ENCODE results near the gene MAOB. TPM values are rescaled to one million over a fixed set of nuclear protein-coding genes. Genes with fewer than 3 reads are reported as not detected.

MAOB gene
- total and polyA plus RNA-seq, 7 experiments from 2014 or later, result not detected

DNA sequence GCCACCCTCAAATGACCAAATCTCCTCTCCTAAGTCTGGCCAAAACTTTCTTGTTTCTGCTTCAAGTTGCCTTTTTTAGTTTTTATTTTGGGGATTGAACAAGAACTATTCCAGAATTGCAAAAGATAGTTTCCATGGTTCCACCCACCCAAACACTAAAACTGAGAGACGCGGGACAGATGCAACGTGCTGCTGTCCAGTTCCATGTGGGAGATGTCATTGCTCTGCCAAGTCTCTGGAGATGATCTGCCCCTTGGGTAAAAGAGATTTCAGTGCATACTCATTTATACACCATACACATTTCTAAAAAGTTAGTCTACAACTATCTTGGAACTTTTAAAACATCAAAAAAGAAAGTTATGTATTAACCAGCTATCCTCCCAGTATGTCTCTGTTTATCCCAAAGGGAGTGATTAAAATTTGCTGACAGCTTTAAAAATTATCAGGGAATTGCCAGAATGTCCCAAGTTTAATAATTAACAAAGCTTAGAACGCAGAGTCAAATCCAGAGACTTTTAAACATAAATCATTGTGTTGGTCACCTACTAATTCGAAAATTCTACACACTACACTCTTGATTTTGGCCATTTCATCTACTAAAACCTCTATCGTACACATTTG, 3.2 kb downstream of the MAOB start:
- peaks cover 11 to 22% (median 15%) of the 10 kb centered on the region in 5 donors for H3K27me3 Mint-ChIP-seq
- H3K4me3 Mint-ChIP-seq, result no peak overlapping the region
- Histone ChIP-seq H3K9me3 (ENCODE audit: control insufficient read depth in 2 of 3, low read length in 3 of 3) (no peaks in the 10 kb centered on the region), H3K27me3 (ENCODE audit: control insufficient read depth in 2 of 2, insufficient read depth in 2 of 2, low read length in 2 of 2) (no peaks in the 10 kb centered on the region), H3K4me3 (ENCODE audit: low read length) (no peak overlapping the region), H3K27ac (ENCODE audit: low read depth, low read length) (no peak overlapping the region), H3K4me1 (ENCODE audit: control insufficient read depth in 2 of 2, insufficient read depth in 2 of 2, low read length in 2 of 2) (no peaks in the 10 kb centered on the region), H3K36me3 (ENCODE audit: control insufficient read depth in 2 of 3, insufficient read depth in 3 of 3, low read length in 3 of 3) (no peaks in the 10 kb centered on the region)
- peaks cover 0 to 4% (median 0%) of the 10 kb centered on the region in 7 donors for H3K4me1 Mint-ChIP-seq
- no peak for ATAC-seq
- H3K36me3 Mint-ChIP-seq, result peaks cover 0 to 4% (median 0%) of the 10 kb centered on the region in 5 donors
- DNase-seq, result no peak
- H3K9me3 Mint-ChIP-seq, result peaks cover 0 to 1% (median 0%) of the 10 kb centered on the region in 11 donors
- ChIA-PET CTCF (no interaction called here), POLR2A (no interaction called here)
- no peak overlapping the region for H3K27ac Mint-ChIP-seq
- intact Hi-C loops (cut with micrococcal nuclease), result no loop called here

DNA sequence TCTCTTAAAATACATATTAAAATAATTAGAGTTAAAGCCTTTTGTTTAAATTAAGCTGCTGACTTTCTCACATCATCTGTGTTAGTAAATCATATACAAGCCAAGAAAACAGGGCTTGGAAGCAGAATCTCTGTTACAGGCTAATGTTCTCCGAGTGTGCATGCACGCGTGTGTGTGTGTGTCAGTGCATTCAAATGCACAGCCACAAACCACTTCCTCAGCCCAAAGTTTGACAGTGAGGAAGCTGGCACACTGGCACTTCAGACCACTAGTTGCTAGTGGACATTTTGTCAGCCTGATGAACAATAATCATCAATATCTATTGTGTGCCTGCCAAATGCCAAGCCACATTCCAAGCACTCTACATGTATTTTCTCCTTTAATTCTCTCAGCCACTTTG, 5.6 kb downstream of the MAOB start:
- Mint-ChIP-seq H3K4me1 (no peaks in the 10 kb centered on the region), H3K27ac (no peak overlapping the region), H3K27me3 (peaks cover 5 to 23% (median 15%) of the 10 kb centered on the region in 5 donors), H3K4me3 (no peak overlapping the region), H3K36me3 (peaks cover 0 to 7% (median 0%) of the 10 kb centered on the region in 5 donors), H3K9me3 (peaks cover 0 to 4% (median 0%) of the 10 kb centered on the region in 11 donors)
- ATAC-seq, result no peak
- Histone ChIP-seq H3K36me3 (ENCODE audit: control insufficient read depth in 2 of 3, insufficient read depth in 3 of 3, low read length in 3 of 3) (no peaks in the 10 kb centered on the region), H3K27ac (ENCODE audit: low read depth, low read length) (no peak overlapping the region), H3K27me3 (ENCODE audit: control insufficient read depth in 2 of 2, insufficient read depth in 2 of 2, low read length in 2 of 2) (no peaks in the 10 kb centered on the region), H3K4me3 (ENCODE audit: low read length) (no peak overlapping the region), H3K4me1 (ENCODE audit: control insufficient read depth in 2 of 2, insufficient read depth in 2 of 2, low read length in 2 of 2) (no peaks in the 10 kb centered on the region), H3K9me3 (ENCODE audit: control insufficient read depth in 2 of 3, low read length in 3 of 3) (no peaks in the 10 kb centered on the region)
- ChIA-PET CTCF (no interaction called here), POLR2A (no interaction called here)
- no peak for DNase-seq
- intact Hi-C loops (cut with micrococcal nuclease), result no loop called here

DNA sequence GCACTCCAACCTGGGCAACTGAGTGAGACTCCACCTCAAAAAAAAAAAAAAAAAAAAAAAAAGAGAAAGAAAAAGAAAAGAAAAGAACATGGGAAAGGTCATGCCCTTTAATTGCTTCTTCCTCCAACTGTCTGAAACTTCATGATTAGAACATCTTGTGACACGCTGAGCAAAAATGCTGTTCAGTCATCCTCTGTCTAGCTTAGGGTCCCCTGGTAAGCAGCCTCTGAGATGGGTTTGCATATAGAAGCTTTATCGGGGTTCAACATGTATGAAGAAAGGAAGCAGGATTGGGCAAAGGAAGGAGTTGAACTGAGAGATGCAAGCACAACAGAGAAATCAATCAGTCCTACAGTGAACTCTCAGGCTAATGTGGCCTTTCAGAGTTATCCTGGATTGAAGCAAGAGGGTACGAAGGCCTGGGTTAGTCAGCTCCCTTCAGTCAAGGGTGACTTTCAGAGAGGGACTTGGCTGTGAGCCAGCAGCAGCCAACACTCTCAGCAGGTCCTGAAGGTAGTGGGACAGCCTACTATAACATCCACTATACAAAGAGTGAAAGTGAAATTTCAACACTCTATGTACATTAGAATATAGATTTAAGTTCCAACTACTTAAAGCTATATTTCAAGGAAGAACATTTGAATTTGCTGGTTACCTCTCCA, 11.4 kb downstream of the MAOB start:
- ChIA-PET POLR2A (no interaction called here), CTCF (no interaction called here)
- DNase-seq (no peak), ATAC-seq (no peak)
- Histone ChIP-seq H3K9me3 (ENCODE audit: control insufficient read depth in 2 of 3, low read length in 3 of 3) (no peaks in the 10 kb centered on the region), H3K4me1 (ENCODE audit: control insufficient read depth in 2 of 2, insufficient read depth in 2 of 2, low read length in 2 of 2) (no peaks in the 10 kb centered on the region), H3K36me3 (ENCODE audit: control insufficient read depth in 2 of 3, insufficient read depth in 3 of 3, low read length in 3 of 3) (no peaks in the 10 kb centered on the region), H3K4me3 (ENCODE audit: low read length) (no peak overlapping the region), H3K27ac (ENCODE audit: low read depth, low read length) (no peak overlapping the region), H3K27me3 (ENCODE audit: control insufficient read depth in 2 of 2, insufficient read depth in 2 of 2, low read length in 2 of 2) (no peaks in the 10 kb centered on the region)
- Mint-ChIP-seq H3K27ac (no peak overlapping the region), H3K36me3 (peaks cover 0 to 4% (median 0%) of the 10 kb centered on the region in 5 donors), H3K27me3 (peaks cover 0 to 9% (median 0%) of the 10 kb centered on the region in 5 donors), H3K4me1 (no peaks in the 10 kb centered on the region), H3K4me3 (no peak overlapping the region), H3K9me3 (peaks cover 0 to 4% (median 1%) of the 10 kb centered on the region in 11 donors)
- intact Hi-C loops (cut with micrococcal nuclease), result no loop called here

DNA sequence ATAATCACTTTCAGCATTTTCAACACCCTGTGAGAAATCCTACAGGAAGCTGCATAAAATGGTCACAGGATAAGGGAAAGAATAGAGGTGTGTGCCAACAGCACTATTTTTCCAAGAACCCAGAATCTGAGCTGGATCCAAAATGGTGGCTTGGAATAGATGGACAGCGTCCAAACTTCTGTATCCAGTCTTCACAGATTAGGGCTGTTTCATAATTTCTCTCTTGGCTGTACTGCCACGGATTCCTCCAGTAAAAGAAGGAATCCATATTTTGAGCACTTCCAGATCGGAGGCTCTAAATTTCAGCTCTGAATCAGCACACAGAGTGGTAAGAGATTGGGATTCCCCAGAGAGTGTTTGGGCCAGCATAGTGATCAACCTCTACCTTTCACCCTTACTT, 12.2 kb downstream of the MAOB start:
- H3K4me1 Mint-ChIP-seq, result no peaks in the 10 kb centered on the region
- ChIA-PET POLR2A (no interaction called here), CTCF (no interaction called here)
- DNase-seq (no peak), ATAC-seq (no peak)
- Histone ChIP-seq H3K27me3 (ENCODE audit: control insufficient read depth in 2 of 2, insufficient read depth in 2 of 2, low read length in 2 of 2) (no peaks in the 10 kb centered on the region), H3K4me1 (ENCODE audit: control insufficient read depth in 2 of 2, insufficient read depth in 2 of 2, low read length in 2 of 2) (no peaks in the 10 kb centered on the region), H3K36me3 (ENCODE audit: control insufficient read depth in 2 of 3, insufficient read depth in 3 of 3, low read length in 3 of 3) (no peaks in the 10 kb centered on the region), H3K4me3 (ENCODE audit: low read length) (no peak overlapping the region), H3K27ac (ENCODE audit: low read depth, low read length) (no peak overlapping the region), H3K9me3 (ENCODE audit: control insufficient read depth in 2 of 3, low read length in 3 of 3) (no peaks in the 10 kb centered on the region)
- H3K27ac Mint-ChIP-seq, result no peak overlapping the region
- H3K36me3 Mint-ChIP-seq, result peaks cover 0 to 4% (median 0%) of the 10 kb centered on the region in 5 donors
- intact Hi-C loops (cut with micrococcal nuclease), result no loop called here
- no peak overlapping the region for H3K4me3 Mint-ChIP-seq
- H3K27me3 Mint-ChIP-seq, result peaks cover 0 to 9% (median 0%) of the 10 kb centered on the region in 5 donors
- peaks cover 0 to 4% (median 1%) of the 10 kb centered on the region in 11 donors for H3K9me3 Mint-ChIP-seq

DNA sequence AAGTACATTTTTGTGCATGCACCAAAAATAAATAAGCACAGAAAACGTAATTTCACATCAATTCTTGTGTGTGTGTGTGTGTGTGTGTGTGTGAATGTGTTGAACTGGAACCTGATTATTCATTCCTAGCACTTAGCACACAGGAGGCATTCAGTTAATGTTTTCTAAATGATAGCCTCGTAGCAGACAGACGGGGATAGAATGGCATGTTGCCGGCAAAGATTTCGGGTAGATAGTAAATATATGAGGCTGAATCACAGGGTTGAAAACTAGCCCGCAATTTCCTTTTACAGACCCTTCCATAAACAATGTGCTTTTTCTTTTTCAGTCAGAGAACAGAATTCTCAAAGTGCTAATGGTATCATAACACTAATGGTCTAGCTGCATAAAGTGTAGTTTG, 13.5 kb downstream of the MAOB start:
- CTCF ChIA-PET, result no interaction called here
- intact Hi-C loops (cut with micrococcal nuclease), result no loop called here
- peaks cover 0 to 4% (median 0%) of the 10 kb centered on the region in 5 donors for H3K36me3 Mint-ChIP-seq
- H3K27ac Mint-ChIP-seq, result no peak overlapping the region
- Histone ChIP-seq H3K9me3 (ENCODE audit: control insufficient read depth in 2 of 3, low read length in 3 of 3) (no peaks in the 10 kb centered on the region), H3K4me3 (ENCODE audit: low read length) (no peak overlapping the region), H3K4me1 (ENCODE audit: control insufficient read depth in 2 of 2, insufficient read depth in 2 of 2, low read length in 2 of 2) (no peaks in the 10 kb centered on the region), H3K36me3 (ENCODE audit: control insufficient read depth in 2 of 3, insufficient read depth in 3 of 3, low read length in 3 of 3) (no peaks in the 10 kb centered on the region), H3K27ac (ENCODE audit: low read depth, low read length) (no peak overlapping the region), H3K27me3 (ENCODE audit: control insufficient read depth in 2 of 2, insufficient read depth in 2 of 2, low read length in 2 of 2) (no peaks in the 10 kb centered on the region)
- H3K4me1 Mint-ChIP-seq, result no peaks in the 10 kb centered on the region
- POLR2A ChIA-PET, result interaction anchor here (0.7 kb wide), 1 partner anchor 26 kb away, joined by 3 read pairs; no protein-coding TSS in a partner anchor
- H3K4me3 Mint-ChIP-seq, result no peak overlapping the region
- H3K9me3 Mint-ChIP-seq, result peaks cover 0 to 4% (median 0%) of the 10 kb centered on the region in 11 donors
- ATAC-seq, result no peak
- DNase-seq, result no peak
- peaks cover 0 to 4% (median 0%) of the 10 kb centered on the region in 5 donors for H3K27me3 Mint-ChIP-seq

DNA sequence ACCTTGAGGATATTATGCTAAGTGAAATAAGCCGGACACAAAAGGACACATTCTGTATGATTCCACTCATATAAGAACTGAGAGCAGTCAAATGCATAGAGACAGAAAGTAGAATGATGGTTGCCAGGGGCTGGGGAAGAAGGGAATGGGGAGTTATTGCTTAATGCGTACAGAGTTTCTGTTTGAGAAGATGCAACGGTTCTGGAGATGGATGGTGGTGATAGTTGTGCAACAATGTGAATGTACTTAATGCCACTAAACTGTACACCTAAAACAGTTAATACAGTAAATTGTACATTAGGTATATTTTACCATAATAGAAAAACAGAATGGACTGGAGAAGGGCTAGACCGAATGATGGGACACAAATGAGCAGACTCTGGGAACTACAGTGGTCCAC, 15.8 kb downstream of the MAOB start:
- POLR2A ChIA-PET, result no interaction called here
- no peaks in the 10 kb centered on the region for H3K36me3 Mint-ChIP-seq

DNA sequence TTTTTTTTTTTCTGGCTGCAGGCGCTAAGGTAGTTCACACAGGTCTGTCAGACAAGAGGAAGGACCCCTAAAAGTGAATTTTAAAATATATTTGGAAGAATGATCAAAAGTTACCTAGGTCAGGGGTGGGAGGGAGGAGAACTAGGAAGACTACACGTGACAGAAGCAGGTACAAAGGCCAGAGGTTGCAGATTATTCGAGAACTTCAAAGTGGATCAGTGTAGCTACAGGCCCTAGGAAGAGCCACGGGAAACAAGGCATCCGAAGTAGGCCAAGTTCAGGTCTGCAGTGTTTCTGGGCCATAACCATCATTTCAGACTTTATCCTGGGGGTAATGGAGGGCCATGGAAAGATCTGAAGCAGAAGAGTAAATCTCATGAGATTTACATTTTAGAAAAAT, 16.5 kb downstream of the MAOB start:
- H3K4me3 Mint-ChIP-seq, result no peak overlapping the region
- no peak overlapping the region for H3K4me3 ChIP-seq (ENCODE audit: low read length)
- no peaks in the 10 kb centered on the region for H3K4me1 ChIP-seq (ENCODE audit: control insufficient read depth in 2 of 2, insufficient read depth in 2 of 2, low read length in 2 of 2)
- H3K9me3 Mint-ChIP-seq, result peaks cover 0 to 2% (median 0%) of the 10 kb centered on the region in 11 donors
- POLR2A ChIA-PET, result no interaction called here
- H3K36me3 Mint-ChIP-seq, result no peaks in the 10 kb centered on the region
- H3K4me1 Mint-ChIP-seq, result no peaks in the 10 kb centered on the region
- no peaks in the 10 kb centered on the region for H3K9me3 ChIP-seq (ENCODE audit: control insufficient read depth in 2 of 3, low read length in 3 of 3)
- H3K27me3 Mint-ChIP-seq, result peaks cover 0 to 2% (median 0%) of the 10 kb centered on the region in 5 donors
- DNase-seq (no peak), ATAC-seq (no peak)
- intact Hi-C loops (cut with micrococcal nuclease), result no loop called here
- no peaks in the 10 kb centered on the region for H3K27me3 ChIP-seq (ENCODE audit: control insufficient read depth in 2 of 2, insufficient read depth in 2 of 2, low read length in 2 of 2)
- no peak overlapping the region for H3K27ac Mint-ChIP-seq
- H3K36me3 ChIP-seq (ENCODE audit: control insufficient read depth in 2 of 3, insufficient read depth in 3 of 3, low read length in 3 of 3), result no peaks in the 10 kb centered on the region
- CTCF ChIA-PET, result no interaction called here
- H3K27ac ChIP-seq (ENCODE audit: low read depth, low read length), result no peak overlapping the region

More for the DNA sequence above, 15.8 kb downstream of the MAOB start:
- Histone ChIP-seq H3K4me3 (ENCODE audit: low read length) (no peak overlapping the region), H3K4me1 (ENCODE audit: control insufficient read depth in 2 of 2, insufficient read depth in 2 of 2, low read length in 2 of 2) (no peaks in the 10 kb centered on the region), H3K27me3 (ENCODE audit: control insufficient read depth in 2 of 2, insufficient read depth in 2 of 2, low read length in 2 of 2) (no peaks in the 10 kb centered on the region), H3K9me3 (ENCODE audit: control insufficient read depth in 2 of 3, low read length in 3 of 3) (no peaks in the 10 kb centered on the region), H3K27ac (ENCODE audit: low read depth, low read length) (no peak overlapping the region), H3K36me3 (ENCODE audit: control insufficient read depth in 2 of 3, insufficient read depth in 3 of 3, low read length in 3 of 3) (no peaks in the 10 kb centered on the region)
- DNase-seq (no peak), ATAC-seq (no peak)
- Mint-ChIP-seq H3K27ac (no peak overlapping the region), H3K9me3 (peaks cover 0 to 2% (median 0%) of the 10 kb centered on the region in 11 donors), H3K4me3 (no peak overlapping the region), H3K27me3 (peaks cover 0 to 2% (median 0%) of the 10 kb centered on the region in 5 donors), H3K4me1 (no peaks in the 10 kb centered on the region)
- CTCF ChIA-PET, result no interaction called here
- intact Hi-C loops (cut with micrococcal nuclease), result no loop called here
